Measurements from ENCODE around the gene FAM234B.

FAM234B gene

GRCh38 chr12:13116259-13116658 is 72.1 kb downstream of the FAM234B start:
- no peaks in the 10 kb centered on the region for H3K36me3 ChIP-seq (ENCODE audit: control insufficient read depth, insufficient read depth, low read length)
- H3K9me3 ChIP-seq (ENCODE audit: control insufficient read depth, low read length) = no peaks in the 10 kb centered on the region
- H3K9ac ChIP-seq (ENCODE audit: low read length) = no peak overlapping the region
- peaks cover 3% of the 10 kb centered on the region for H3K27me3 ChIP-seq (ENCODE audit: control insufficient read depth, insufficient read depth, low read length)
- no peak overlapping the region for H3K4me3 ChIP-seq (ENCODE audit: low read length)
- no peaks in the 10 kb centered on the region for H3K4me1 ChIP-seq (ENCODE audit: control insufficient read depth, insufficient read depth, low read length)

GRCh38 chr12:13117029-13117428 is 72.8 kb downstream of the FAM234B start:
- Histone ChIP-seq H3K4me3 (ENCODE audit: low read length) (no peak overlapping the region), H3K36me3 (ENCODE audit: control insufficient read depth, insufficient read depth, low read length) (no peaks in the 10 kb centered on the region), H3K9ac (ENCODE audit: low read length) (no peak overlapping the region), H3K27me3 (ENCODE audit: control insufficient read depth, insufficient read depth, low read length) (peaks cover 3% of the 10 kb centered on the region), H3K4me1 (ENCODE audit: control insufficient read depth, insufficient read depth, low read length) (no peaks in the 10 kb centered on the region), H3K9me3 (ENCODE audit: control insufficient read depth, low read length) (no peaks in the 10 kb centered on the region)

GRCh38 chr12:13119826-13120225 is 75.6 kb downstream of the FAM234B start:
- Histone ChIP-seq H3K4me3 (ENCODE audit: low read length) (no peak overlapping the region), H3K9ac (ENCODE audit: low read length) (no peak overlapping the region), H3K9me3 (ENCODE audit: control insufficient read depth, low read length) (no peaks in the 10 kb centered on the region), H3K27me3 (ENCODE audit: control insufficient read depth, insufficient read depth, low read length) (peaks cover 14% of the 10 kb centered on the region), H3K4me1 (ENCODE audit: control insufficient read depth, insufficient read depth, low read length) (no peaks in the 10 kb centered on the region), H3K36me3 (ENCODE audit: control insufficient read depth, insufficient read depth, low read length) (no peaks in the 10 kb centered on the region)

- Histone ChIP-seq H3K27me3 (ENCODE audit: control insufficient read depth, insufficient read depth, low read length) (peaks cover 12% of the 10 kb centered on the region), H3K9me3 (ENCODE audit: control insufficient read depth, low read length) (no peaks in the 10 kb centered on the region), H3K4me1 (ENCODE audit: control insufficient read depth, insufficient read depth, low read length) (no peaks in the 10 kb centered on the region), H3K36me3 (ENCODE audit: control insufficient read depth, insufficient read depth, low read length) (no peaks in the 10 kb centered on the region), H3K9ac (ENCODE audit: low read length) (no peak overlapping the region), H3K4me3 (ENCODE audit: low read length) (no peak overlapping the region)
Measured at GRCh38 chr12:13120413-13120812, 76.2 kb downstream of the FAM234B start.

GRCh38 chr12:13121568-13121967 is 77.4 kb downstream of the FAM234B start:
- H3K9me3 ChIP-seq (ENCODE audit: control insufficient read depth, low read length) = no peaks in the 10 kb centered on the region
- no peak overlapping the region for H3K9ac ChIP-seq (ENCODE audit: low read length)
- H3K4me1 ChIP-seq (ENCODE audit: control insufficient read depth, insufficient read depth, low read length) = no peaks in the 10 kb centered on the region
- no peak overlapping the region for H3K4me3 ChIP-seq (ENCODE audit: low read length)
- H3K27me3 ChIP-seq (ENCODE audit: control insufficient read depth, insufficient read depth, low read length) = peaks cover 11% of the 10 kb centered on the region
- H3K36me3 ChIP-seq (ENCODE audit: control insufficient read depth, insufficient read depth, low read length) = no peaks in the 10 kb centered on the region

GRCh38 chr12:13124656-13125505 is 80.7 kb downstream of the FAM234B start:
- Histone ChIP-seq H3K9me3 (ENCODE audit: control insufficient read depth, low read length) (no peaks in the 10 kb centered on the region), H3K4me3 (ENCODE audit: low read length) (no peak overlapping the region), H3K36me3 (ENCODE audit: control insufficient read depth, insufficient read depth, low read length) (no peaks in the 10 kb centered on the region), H3K27me3 (ENCODE audit: control insufficient read depth, insufficient read depth, low read length) (peaks cover 11% of the 10 kb centered on the region), H3K4me1 (ENCODE audit: control insufficient read depth, insufficient read depth, low read length) (no peaks in the 10 kb centered on the region), H3K9ac (ENCODE audit: low read length) (no peak overlapping the region)

GRCh38 chr12:13125996-13126395 is 81.8 kb downstream of the FAM234B start:
- Histone ChIP-seq H3K36me3 (ENCODE audit: control insufficient read depth, insufficient read depth, low read length) (no peaks in the 10 kb centered on the region), H3K4me1 (ENCODE audit: control insufficient read depth, insufficient read depth, low read length) (no peaks in the 10 kb centered on the region), H3K27me3 (ENCODE audit: control insufficient read depth, insufficient read depth, low read length) (peaks cover 11% of the 10 kb centered on the region), H3K9ac (ENCODE audit: low read length) (no peak overlapping the region), H3K4me3 (ENCODE audit: low read length) (no peak overlapping the region), H3K9me3 (ENCODE audit: control insufficient read depth, low read length) (no peaks in the 10 kb centered on the region)

- H3K27me3 ChIP-seq (ENCODE audit: control insufficient read depth, insufficient read depth, low read length) = peaks cover 11% of the 10 kb centered on the region
- H3K9ac ChIP-seq (ENCODE audit: low read length) = no peak overlapping the region
- H3K9me3 ChIP-seq (ENCODE audit: control insufficient read depth, low read length) = no peaks in the 10 kb centered on the region
- H3K4me1 ChIP-seq (ENCODE audit: control insufficient read depth, insufficient read depth, low read length) = no peaks in the 10 kb centered on the region
- H3K36me3 ChIP-seq (ENCODE audit: control insufficient read depth, insufficient read depth, low read length) = no peaks in the 10 kb centered on the region
- H3K4me3 ChIP-seq (ENCODE audit: low read length) = no peak overlapping the region
Measured at GRCh38 chr12:13126494-13126893, 82.3 kb downstream of the FAM234B start.

- H3K36me3 ChIP-seq (ENCODE audit: control insufficient read depth, insufficient read depth, low read length) = no peaks in the 10 kb centered on the region
Measured at GRCh38 chr12:13127444-13127843, 83.3 kb downstream of the FAM234B start.

GRCh38 chr12:13128291-13128965 is 84.2 kb downstream of the FAM234B start:
- Histone ChIP-seq H3K9me3 (ENCODE audit: control insufficient read depth, low read length) (no peaks in the 10 kb centered on the region), H3K36me3 (ENCODE audit: control insufficient read depth, insufficient read depth, low read length) (no peaks in the 10 kb centered on the region), H3K9ac (ENCODE audit: low read length) (no peak overlapping the region), H3K27me3 (ENCODE audit: control insufficient read depth, insufficient read depth, low read length) (peaks cover 2% of the 10 kb centered on the region), H3K4me3 (ENCODE audit: low read length) (no peak overlapping the region), H3K4me1 (ENCODE audit: control insufficient read depth, insufficient read depth, low read length) (no peaks in the 10 kb centered on the region)

More at GRCh38 chr12:13127444-13127843, 83.3 kb downstream of the FAM234B start:
- Histone ChIP-seq H3K4me3 (ENCODE audit: low read length) (no peak overlapping the region), H3K9me3 (ENCODE audit: control insufficient read depth, low read length) (no peaks in the 10 kb centered on the region), H3K27me3 (ENCODE audit: control insufficient read depth, insufficient read depth, low read length) (peaks cover 11% of the 10 kb centered on the region), H3K9ac (ENCODE audit: low read length) (no peak overlapping the region), H3K4me1 (ENCODE audit: control insufficient read depth, insufficient read depth, low read length) (no peaks in the 10 kb centered on the region)

GRCh38 chr12:13130981-13131380 is 86.8 kb downstream of the FAM234B start:
- Histone ChIP-seq H3K9me3 (ENCODE audit: control insufficient read depth, low read length) (no peaks in the 10 kb centered on the region), H3K9ac (ENCODE audit: low read length) (no peak overlapping the region), H3K4me3 (ENCODE audit: low read length) (no peak overlapping the region), H3K27me3 (ENCODE audit: control insufficient read depth, insufficient read depth, low read length) (no peaks in the 10 kb centered on the region), H3K36me3 (ENCODE audit: control insufficient read depth, insufficient read depth, low read length) (no peaks in the 10 kb centered on the region), H3K4me1 (ENCODE audit: control insufficient read depth, insufficient read depth, low read length) (peaks cover 5% of the 10 kb centered on the region)

All from mucosa of stomach (tissue), 1 donor.